HCT116 (cell line): ENCODE measurements around the gene ZNF674. TPM values are rescaled to one million over a fixed set of nuclear protein-coding genes. Genes with fewer than 3 reads are reported as not detected.

Experiments
- ATAC-seq: fragments of 200-7000 bp; cut with Tn5 transposase; 2 replicates; pipeline ENCODE4 v1.9.1; 2020; ENCODE audit warnings: mild to moderate bottlenecking, moderate library complexity
- BruUV-seq: library from RNA; stranded (reverse); fragments of 400-500 nt; replicated peaks from 2 replicates; lab custom pipeline; 2021; lab: Mats Ljungman, UMichigan
- CTCF ChIA-PET: fragments of 300-600 bp; sonication (Branson Sonifier 250); formaldehyde crosslinking; loops from one replicate; lab custom pipeline; 2021; ENCODE audit warnings: antibody characterized with exemption; lab: Charles Lee
- POLR2A ChIA-PET: fragments of 300-600, 350-600 bp; sonication (Branson Sonifier 250); formaldehyde crosslinking; loops from one replicate; lab custom pipeline; 2021; ENCODE audit warnings: antibody characterized with exemption; lab: Charles Lee
- RAD21 ChIA-PET, 2 experiments: fragments of 300-600 bp; sonication (Branson Sonifier 250); formaldehyde crosslinking; loops; one replicate each; lab custom pipeline; 2023; ENCODE audit warnings: low total read pairs in 2 of 2; ENCODE audit not compliant: uncharacterized antibody in 2 of 2, unreplicated experiment in 2 of 2, low non-redundant PET in 1 of 2; lab: Charles Lee
- DNase-seq: peaks from one replicate; pipeline ENCODE4 v3.0.0-alpha.2; 2010; ENCODE audit warnings: low read depth, low spot score
- H2AFZ ChIP-seq: fragments of 200-600 bp; shearing (Covaris generic), sonication (generic); 2 replicates; pipeline ENCODE4 v1.6.1; 2017; ENCODE audit warnings: low read depth, mixed run types, mixed read lengths, antibody characterized with exemption, low read length; ENCODE audit not compliant: poor library complexity, severe bottlenecking
- H3K27ac ChIP-seq: 2 replicates; pipeline ENCODE4 v1.5.1; 2012; ENCODE audit warnings: low read depth, low read length
- H3K27me3 ChIP-seq: fragments of 200-600 bp; sonication (generic); 2 replicates; pipeline ENCODE4 v1.6.1; 2016; ENCODE audit warnings: mixed run types, low read length, mixed read lengths; ENCODE audit not compliant: insufficient read depth
- H3K36me3 ChIP-seq, 2 experiments: fragments of 200-500 bp in 1 of 2; fragments of 200-600 bp in 1 of 2; sonication (Bioruptor generic) in 1 of 2; sonication (generic) in 1 of 2; 2 replicates each; pipeline versions ENCODE4 v1.5.1 to v1.6.1; 2014 to 2016; ENCODE audit warnings: low read length in 2 of 2, inconsistent platforms in 1 of 2, mixed read lengths in 1 of 2, mixed run types in 1 of 2; ENCODE audit not compliant: insufficient read depth in 2 of 2, control insufficient read depth in 1 of 2
- H3K4me1 ChIP-seq, 2 experiments: fragments of 200-600 bp in 1 of 2; sonication (generic) in 1 of 2; 2 replicates each; pipeline versions ENCODE4 v1.5.1 to v1.6.1; 2012 to 2017; ENCODE audit warnings: low read length in 2 of 2, inconsistent platforms in 1 of 2, mild to moderate bottlenecking in 1 of 2, mixed read lengths in 1 of 2, mixed run types in 1 of 2, moderate library complexity in 1 of 2; ENCODE audit not compliant: insufficient read depth in 2 of 2, control insufficient read depth in 1 of 2
- H3K4me2 ChIP-seq: fragments of 200-600 bp; sonication (generic); 2 replicates; pipeline ENCODE4 v1.6.1; 2017; ENCODE audit warnings: mixed run types, low read length, mixed read lengths
- H3K4me3 ChIP-seq, 2 experiments: fragments of 200-600 bp in 1 of 2; sonication (generic) in 1 of 2; replicated peaks in 1 of 2; 2 replicates each; pipeline ENCODE4 v1.5.1; 2011 to 2016; ENCODE audit warnings: low read length in 2 of 2, control low read depth in 1 of 2, low read depth in 1 of 2, mild to moderate bottlenecking in 1 of 2, mixed read lengths in 1 of 2, mixed run types in 1 of 2
- H3K79me2 ChIP-seq: fragments of 200-600 bp; sonication (generic); 2 replicates; pipeline ENCODE4 v1.6.1; 2017; ENCODE audit warnings: mild to moderate bottlenecking, mixed run types, low read length, moderate library complexity, mixed read lengths; ENCODE audit not compliant: insufficient read depth
- H3K9ac ChIP-seq: fragments of 200-600 bp; sonication (generic); 2 replicates; pipeline ENCODE4 v1.6.1; 2016; ENCODE audit warnings: low read length, mixed read lengths
- H3K9me2 ChIP-seq: fragments of 200-600 bp; sonication (generic), shearing (Covaris generic); 2 replicates; pipeline ENCODE4 v1.6.1; 2017; ENCODE audit warnings: mixed run types, mild to moderate bottlenecking, moderate library complexity; ENCODE audit not compliant: insufficient read depth
- H3K9me3 ChIP-seq, 2 experiments: fragments of 200-500 bp in 1 of 2; fragments of 200-600 bp in 1 of 2; sonication (Bioruptor generic) in 1 of 2; sonication (generic) in 1 of 2; 2 replicates each; pipeline ENCODE4 v1.6.1; 2014 to 2017; ENCODE audit warnings: low read length in 2 of 2, mixed read lengths in 2 of 2, inconsistent platforms in 1 of 2, low read depth in 1 of 2, mild to moderate bottlenecking in 1 of 2, mixed run types in 1 of 2, moderate library complexity in 1 of 2; ENCODE audit not compliant: control insufficient read depth in 1 of 2, insufficient read depth in 1 of 2
- H4K20me1 ChIP-seq: fragments of 200-600 bp; sonication (generic), shearing (Covaris generic); 2 replicates; pipeline ENCODE4 v1.6.1; 2017; ENCODE audit warnings: mixed run types, mild to moderate bottlenecking, moderate library complexity; ENCODE audit not compliant: insufficient read depth
- ELF1 ChIP-seq: IDR thresholded peaks from 2 replicates; pipeline ENCODE4 v1.6.1; 2012; ENCODE audit warnings: low read depth, borderline replicate concordance
- JUND ChIP-seq: IDR thresholded peaks from 2 replicates; pipeline ENCODE4 v1.6.1; 2012
- intact Hi-C: fragments of 100-400 bp; cut with micrococcal nuclease; formaldehyde crosslinking; loops from 2 replicates; pipeline ENCODE4 v1.10.0; 2022
- total RNA-seq: library from RNA; stranded (reverse); gene quantifications from one replicate; pipeline ENCODE4 v1.2.1, GENCODE V29; 2021; ENCODE audit not compliant: unreplicated experiment
- TF ChIP-seq, protein P1 (sequence below), 3 experiments: fragments of 200-600 bp in 1 of 3; sonication (generic) in 1 of 3; IDR thresholded peaks in 2 of 3; conservative IDR thresholded peaks in 1 of 3; 2 replicates each; pipeline ENCODE4 v1.5.1; 2012 to 2017; ENCODE audit warnings: low read depth in 2 of 3, low read length in 2 of 3, antibody characterized with exemption in 1 of 3, borderline replicate concordance in 1 of 3, control low read depth in 1 of 3, mild to moderate bottlenecking in 1 of 3, mixed read lengths in 1 of 3, mixed run types in 1 of 3, moderate library complexity in 1 of 3; ENCODE audit not compliant: insufficient read depth in 1 of 3
- TF ChIP-seq, protein P2 (sequence below): IDR thresholded peaks from 2 replicates; pipeline ENCODE4 v1.6.1; 2011; ENCODE audit warnings: mild to moderate bottlenecking, low read length, moderate library complexity; ENCODE audit not compliant: insufficient replicate concordance; ENCODE audit errors: extremely low read depth
- TF ChIP-seq, protein P3 (sequence below): IDR thresholded peaks from 2 replicates; pipeline ENCODE4 v1.6.1; 2012; ENCODE audit warnings: low read depth

ZNF674 gene
- total RNA-seq, 1 experiment from 2014 or later = 5.2 TPM

DNA sequence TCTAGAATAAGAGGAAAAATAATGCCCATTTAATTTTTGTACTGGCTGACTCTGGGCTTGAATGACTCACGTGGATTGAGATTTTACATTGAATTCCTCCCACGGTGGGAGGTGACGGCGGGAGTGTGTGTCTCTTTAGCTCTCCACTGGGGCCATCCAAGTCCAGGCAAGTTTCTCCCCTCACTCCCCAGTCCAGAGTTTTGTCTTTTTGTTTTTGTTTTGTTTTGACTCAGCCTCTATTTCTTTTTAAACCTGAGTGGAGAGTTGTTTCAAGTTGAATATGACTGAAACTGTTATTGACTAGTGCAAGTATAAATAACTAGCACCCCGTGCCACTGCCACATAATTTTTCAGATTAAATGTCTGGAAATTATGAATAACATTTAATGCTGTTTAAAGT lies 41.9 kb upstream of the ZNF674 start (continued):
- TF ChIP-seq, protein P1, sequence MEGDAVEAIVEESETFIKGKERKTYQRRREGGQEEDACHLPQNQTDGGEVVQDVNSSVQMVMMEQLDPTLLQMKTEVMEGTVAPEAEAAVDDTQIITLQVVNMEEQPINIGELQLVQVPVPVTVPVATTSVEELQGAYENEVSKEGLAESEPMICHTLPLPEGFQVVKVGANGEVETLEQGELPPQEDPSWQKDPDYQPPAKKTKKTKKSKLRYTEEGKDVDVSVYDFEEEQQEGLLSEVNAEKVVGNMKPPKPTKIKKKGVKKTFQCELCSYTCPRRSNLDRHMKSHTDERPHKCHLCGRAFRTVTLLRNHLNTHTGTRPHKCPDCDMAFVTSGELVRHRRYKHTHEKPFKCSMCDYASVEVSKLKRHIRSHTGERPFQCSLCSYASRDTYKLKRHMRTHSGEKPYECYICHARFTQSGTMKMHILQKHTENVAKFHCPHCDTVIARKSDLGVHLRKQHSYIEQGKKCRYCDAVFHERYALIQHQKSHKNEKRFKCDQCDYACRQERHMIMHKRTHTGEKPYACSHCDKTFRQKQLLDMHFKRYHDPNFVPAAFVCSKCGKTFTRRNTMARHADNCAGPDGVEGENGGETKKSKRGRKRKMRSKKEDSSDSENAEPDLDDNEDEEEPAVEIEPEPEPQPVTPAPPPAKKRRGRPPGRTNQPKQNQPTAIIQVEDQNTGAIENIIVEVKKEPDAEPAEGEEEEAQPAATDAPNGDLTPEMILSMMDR (IDR thresholded peaks at IDR 0.05 in 2 of 3, conservative IDR thresholded peaks at IDR 0.05 in 1 of 3; ENCODE audit: borderline replicate concordance in 1 of 3, insufficient read depth in 1 of 3, low read depth in 2 of 3, low read length in 2 of 3) = no peak

DNA sequence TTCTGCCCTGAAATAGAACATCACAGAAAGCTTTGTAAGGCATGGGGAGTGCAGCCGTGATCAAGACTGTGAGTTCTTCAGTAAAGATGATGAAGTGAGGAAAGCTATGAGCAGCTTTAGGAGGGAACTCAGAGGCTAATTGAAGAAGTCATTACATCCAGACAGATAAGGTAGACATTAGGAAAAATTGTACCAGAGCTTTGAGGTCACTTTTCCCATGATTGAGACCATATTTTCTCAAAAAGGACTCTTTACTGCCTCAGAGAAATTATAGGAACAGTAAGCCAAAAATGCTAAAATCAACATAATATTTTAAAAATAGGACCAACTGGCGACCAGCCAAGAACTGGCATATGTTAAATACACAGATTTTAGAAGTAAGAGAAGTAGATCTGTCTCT lies 39.5 kb upstream of the ZNF674 start:
- BruUV-seq = no TSS peak
- ATAC-seq = no peak
- TF ChIP-seq, protein P2, sequence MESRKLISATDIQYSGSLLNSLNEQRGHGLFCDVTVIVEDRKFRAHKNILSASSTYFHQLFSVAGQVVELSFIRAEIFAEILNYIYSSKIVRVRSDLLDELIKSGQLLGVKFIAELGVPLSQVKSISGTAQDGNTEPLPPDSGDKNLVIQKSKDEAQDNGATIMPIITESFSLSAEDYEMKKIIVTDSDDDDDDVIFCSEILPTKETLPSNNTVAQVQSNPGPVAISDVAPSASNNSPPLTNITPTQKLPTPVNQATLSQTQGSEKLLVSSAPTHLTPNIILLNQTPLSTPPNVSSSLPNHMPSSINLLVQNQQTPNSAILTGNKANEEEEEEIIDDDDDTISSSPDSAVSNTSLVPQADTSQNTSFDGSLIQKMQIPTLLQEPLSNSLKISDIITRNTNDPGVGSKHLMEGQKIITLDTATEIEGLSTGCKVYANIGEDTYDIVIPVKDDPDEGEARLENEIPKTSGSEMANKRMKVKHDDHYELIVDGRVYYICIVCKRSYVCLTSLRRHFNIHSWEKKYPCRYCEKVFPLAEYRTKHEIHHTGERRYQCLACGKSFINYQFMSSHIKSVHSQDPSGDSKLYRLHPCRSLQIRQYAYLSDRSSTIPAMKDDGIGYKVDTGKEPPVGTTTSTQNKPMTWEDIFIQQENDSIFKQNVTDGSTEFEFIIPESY = no peak
- TF ChIP-seq JUND = no peak
- TF ChIP-seq, protein P3, sequence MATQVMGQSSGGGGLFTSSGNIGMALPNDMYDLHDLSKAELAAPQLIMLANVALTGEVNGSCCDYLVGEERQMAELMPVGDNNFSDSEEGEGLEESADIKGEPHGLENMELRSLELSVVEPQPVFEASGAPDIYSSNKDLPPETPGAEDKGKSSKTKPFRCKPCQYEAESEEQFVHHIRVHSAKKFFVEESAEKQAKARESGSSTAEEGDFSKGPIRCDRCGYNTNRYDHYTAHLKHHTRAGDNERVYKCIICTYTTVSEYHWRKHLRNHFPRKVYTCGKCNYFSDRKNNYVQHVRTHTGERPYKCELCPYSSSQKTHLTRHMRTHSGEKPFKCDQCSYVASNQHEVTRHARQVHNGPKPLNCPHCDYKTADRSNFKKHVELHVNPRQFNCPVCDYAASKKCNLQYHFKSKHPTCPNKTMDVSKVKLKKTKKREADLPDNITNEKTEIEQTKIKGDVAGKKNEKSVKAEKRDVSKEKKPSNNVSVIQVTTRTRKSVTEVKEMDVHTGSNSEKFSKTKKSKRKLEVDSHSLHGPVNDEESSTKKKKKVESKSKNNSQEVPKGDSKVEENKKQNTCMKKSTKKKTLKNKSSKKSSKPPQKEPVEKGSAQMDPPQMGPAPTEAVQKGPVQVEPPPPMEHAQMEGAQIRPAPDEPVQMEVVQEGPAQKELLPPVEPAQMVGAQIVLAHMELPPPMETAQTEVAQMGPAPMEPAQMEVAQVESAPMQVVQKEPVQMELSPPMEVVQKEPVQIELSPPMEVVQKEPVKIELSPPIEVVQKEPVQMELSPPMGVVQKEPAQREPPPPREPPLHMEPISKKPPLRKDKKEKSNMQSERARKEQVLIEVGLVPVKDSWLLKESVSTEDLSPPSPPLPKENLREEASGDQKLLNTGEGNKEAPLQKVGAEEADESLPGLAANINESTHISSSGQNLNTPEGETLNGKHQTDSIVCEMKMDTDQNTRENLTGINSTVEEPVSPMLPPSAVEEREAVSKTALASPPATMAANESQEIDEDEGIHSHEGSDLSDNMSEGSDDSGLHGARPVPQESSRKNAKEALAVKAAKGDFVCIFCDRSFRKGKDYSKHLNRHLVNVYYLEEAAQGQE = no peak
- no peak for TF ChIP-seq ELF1
- H4K20me1 ChIP-seq = no peaks in the 10 kb centered on the region
- no peak for DNase-seq
- peaks cover 63 to 82% of the 10 kb centered on the region in 2 experiments for H3K4me1 ChIP-seq
- peak overlapping the region; percentile 30; the same call in 1 of the 2 replicates for H3K9ac ChIP-seq
- no peaks in the 10 kb centered on the region for H3K36me3 ChIP-seq
- no peaks in the 10 kb centered on the region for H3K9me3 ChIP-seq
- ChIA-PET POLR2A (no interaction called here), CTCF (no interaction called here), RAD21 (no interaction called here)
- H3K9me2 ChIP-seq = no peaks in the 10 kb centered on the region
- intact Hi-C loops = no loop called here
- no peak overlapping the region for H3K4me3 ChIP-seq
- H3K79me2 ChIP-seq = peaks cover 47% of the 10 kb centered on the region
- no peak overlapping the region for H2AFZ ChIP-seq
- peak overlapping the region; percentile 40 for H3K4me2 ChIP-seq
- H3K27ac ChIP-seq = peak overlapping the region; percentile 96
- H3K27me3 ChIP-seq = no peaks in the 10 kb centered on the region
